ENCODE results near the gene GGN.
"Not testable (repeated sequence)": the region's sequence is repeated elsewhere in the genome, so short reads cannot be mapped to it uniquely, and the experiment has no call there.

GGN gene

GRCh38 chr19:38387550-38388348, at the start of gene GGN:
GGN (minus strand) TSS chr19:38388034; CDS start chr19:38387261, 773 bp downstream.
- intact Hi-C loops (cut with DNase I), result no loop called here
- peak; percentile 63 to 95 (median 84) for DNase-seq

- DNase-seq, result no peak
- intact Hi-C loops (cut with DNase I), result no loop called here
Measured at GRCh38 chr19:38437295-38437694, 49.5 kb upstream of the GGN start.

GRCh38 chr19:38434549-38435051, 46.8 kb upstream of the GGN start:
- intact Hi-C loops (cut with DNase I), result no loop called here
- DNase-seq, result peak in 35 of 42 donors; percentile 4 to 65 (median 37)

GRCh38 chr19:38433268-38433733, 45.5 kb upstream of the GGN start, which contains the start of gene RYR1:
RYR1 (plus strand) TSS chr19:38433691; CDS start chr19:38433830, 139 bp downstream.
- intact Hi-C loops (cut with DNase I), result no loop called here
- DNase-seq, result peak; percentile 31 to 81 (median 65)

GRCh38 chr19:38430931-38431330, 43.1 kb upstream of the GGN start:
- intact Hi-C loops (cut with DNase I), result no loop called here
- DNase-seq, result no peak

- DNase-seq, result no peak
- intact Hi-C loops (cut with DNase I), result no loop called here
Measured at GRCh38 chr19:38429811-38430156, 42.0 kb upstream of the GGN start.

- intact Hi-C loops (cut with DNase I), result no loop called here
- DNase-seq, result no peak
Measured at GRCh38 chr19:38429055-38429810, 41.4 kb upstream of the GGN start.

- intact Hi-C loops (cut with DNase I), result not testable (repeated sequence)
Measured at GRCh38 chr19:38427035-38427677, 39.3 kb upstream of the GGN start.

GRCh38 chr19:38425810-38426466, 38.1 kb upstream of the GGN start, which contains the start of gene RASGRP4:
RASGRP4 (minus strand) TSS chr19:38426219; CDS start chr19:38426091, 128 bp downstream.
- DNase-seq, result peak in 28 of 42 donors; percentile 4 to 55 (median 29)
- intact Hi-C loops (cut with DNase I), result no loop called here

More at GRCh38 chr19:38427035-38427677, 39.3 kb upstream of the GGN start:
- not testable (repeated sequence) for DNase-seq

- intact Hi-C loops (cut with DNase I), result no loop called here
- DNase-seq, result no peak
Measured at GRCh38 chr19:38425222-38425809, 37.5 kb upstream of the GGN start.

GRCh38 chr19:38424272-38424671, 36.4 kb upstream of the GGN start:
- intact Hi-C loops (cut with DNase I), result no loop called here

GRCh38 chr19:38422438-38422837, 34.6 kb upstream of the GGN start:
- no peak for DNase-seq
- intact Hi-C loops (cut with DNase I), result no loop called here

More at GRCh38 chr19:38424272-38424671, 36.4 kb upstream of the GGN start:
- no peak for DNase-seq

GRCh38 chr19:38421856-38422255, 34.0 kb upstream of the GGN start:
- no peak for DNase-seq
- intact Hi-C loops (cut with DNase I), result no loop called here

- intact Hi-C loops (cut with DNase I), result no loop called here
- DNase-seq, result no peak
Measured at GRCh38 chr19:38420935-38421334, 33.1 kb upstream of the GGN start.

GRCh38 chr19:38417544-38418506, 30.0 kb upstream of the GGN start:
- intact Hi-C loops (cut with DNase I), result no loop called here
- DNase-seq, result peak in 31 of 42 donors; percentile 8 to 57 (median 24)

- intact Hi-C loops (cut with DNase I), result no loop called here
Measured at GRCh38 chr19:38417146-38417543, 29.3 kb upstream of the GGN start.

GRCh38 chr19:38413416-38413815, 25.6 kb upstream of the GGN start:
- intact Hi-C loops (cut with DNase I), result no loop called here
- DNase-seq, result no peak

More at GRCh38 chr19:38417146-38417543, 29.3 kb upstream of the GGN start:
- DNase-seq, result no peak

All from head of caudate nucleus (tissue), 42 donors.